SK-N-SH treated with all-trans-retinoic acid at 6 μM for 48 hours (cell line): ENCODE measurements around the gene GPRIN3.

Experiments
- ATAC-seq: fragments of 200-7000 bp; cut with Tn5 transposase; 3 replicates; pipeline ENCODE4 v1.9.1; 2020; ENCODE audit warnings: mild to moderate bottlenecking, moderate library complexity
- ARNTL ChIP-seq: fragments of 450-650 bp; formaldehyde crosslinking; IDR thresholded peaks from 2 replicates; pipeline ENCODE4 v1.5.0; 2020; ENCODE audit warnings: low read depth, mild to moderate bottlenecking, moderate library complexity, borderline replicate concordance
- CREB5 ChIP-seq: fragments of 250-450 bp; sonication (Bioruptor Pico); IDR thresholded peaks from 2 replicates; pipeline ENCODE4 v1.5.1; 2020; ENCODE audit warnings: low read depth, mild to moderate bottlenecking, moderate library complexity
- CSDC2 ChIP-seq: fragments of 250-450 bp; sonication (Bioruptor Pico); IDR thresholded peaks from 2 replicates; pipeline ENCODE4 v1.5.0; 2020; ENCODE audit warnings: mild to moderate bottlenecking, moderate library complexity
- CSRNP3 ChIP-seq: fragments of 250-450 bp; sonication (Bioruptor Pico); IDR thresholded peaks from 2 replicates; pipeline ENCODE4 v1.5.1; 2021; ENCODE audit warnings: mild to moderate bottlenecking, moderate library complexity
- ESRRG ChIP-seq: fragments of 250-450 bp; sonication (Bioruptor Pico); IDR thresholded peaks from 2 replicates; pipeline ENCODE4 v1.6.1; 2021; ENCODE audit warnings: mild to moderate bottlenecking
- GLIS3 ChIP-seq: fragments of 250-450 bp; sonication (Bioruptor Pico); IDR thresholded peaks from 2 replicates; pipeline ENCODE4 v1.5.0; 2020; ENCODE audit warnings: mild to moderate bottlenecking, moderate library complexity
- OSR1 ChIP-seq: fragments of 250-450 bp; sonication (Bioruptor Pico); IDR thresholded peaks from 2 replicates; pipeline ENCODE4 v1.8.0; 2022; ENCODE audit warnings: moderate library complexity, mild to moderate bottlenecking, inconsistent platforms
- PATZ1 ChIP-seq: fragments of 250-450 bp; sonication (Bioruptor Pico); IDR thresholded peaks from 2 replicates; pipeline ENCODE4 v1.8.0; 2020; ENCODE audit warnings: mild to moderate bottlenecking, moderate library complexity, borderline replicate concordance
- POU6F1 ChIP-seq: fragments of 250-450 bp; sonication (Bioruptor Pico); IDR thresholded peaks from 2 replicates; pipeline ENCODE4 v1.8.0; 2021; ENCODE audit warnings: low read depth, mild to moderate bottlenecking, moderate library complexity, borderline replicate concordance
- PPARA ChIP-seq: fragments of 250-450 bp; sonication (Bioruptor Pico); IDR thresholded peaks from 2 replicates; pipeline ENCODE4 v1.5.0; 2020; ENCODE audit warnings: mild to moderate bottlenecking, borderline replicate concordance
- SNAI2 ChIP-seq: fragments of 250-450 bp; sonication (Bioruptor Pico); IDR thresholded peaks from 2 replicates; pipeline ENCODE4 v1.5.0; 2020; ENCODE audit warnings: mild to moderate bottlenecking, moderate library complexity
- TCF4 ChIP-seq: fragments of 250-450 bp; sonication (Bioruptor Pico); IDR thresholded peaks from 2 replicates; pipeline ENCODE4 v1.8.0; 2021; ENCODE audit warnings: mild to moderate bottlenecking, moderate library complexity, borderline replicate concordance
- TOX ChIP-seq: fragments of 250-450 bp; sonication (Bioruptor Pico); IDR thresholded peaks from 2 replicates; pipeline ENCODE4 v1.8.0; 2021; ENCODE audit warnings: mild to moderate bottlenecking, moderate library complexity, borderline replicate concordance
- TSHZ2 ChIP-seq: fragments of 250-450 bp; sonication (Bioruptor Pico); IDR thresholded peaks from 2 replicates; pipeline ENCODE4 v1.5.0; 2020; ENCODE audit warnings: mild to moderate bottlenecking, moderate library complexity
- ZFP3 ChIP-seq: fragments of 250-450 bp; sonication (Bioruptor Pico); IDR thresholded peaks from 2 replicates; pipeline ENCODE4 v1.5.0; 2020; ENCODE audit warnings: mild to moderate bottlenecking, moderate library complexity
- ZFP30 ChIP-seq: fragments of 450-650 bp; formaldehyde crosslinking; IDR thresholded peaks from 2 replicates; pipeline ENCODE4 v1.5.0; 2022; ENCODE audit warnings: mild to moderate bottlenecking, moderate library complexity
- ZNF565 ChIP-seq: fragments of 450-650 bp; formaldehyde crosslinking; conservative IDR thresholded peaks from 2 replicates; pipeline ENCODE4 v1.5.0; 2020; ENCODE audit warnings: low read depth, mild to moderate bottlenecking, moderate library complexity
- ZNF70 ChIP-seq: fragments of 450-650 bp; formaldehyde crosslinking; IDR thresholded peaks from 2 replicates; pipeline ENCODE4 v1.5.0; 2020; ENCODE audit warnings: mild to moderate bottlenecking, moderate library complexity
- ZNF8 ChIP-seq: fragments of 450-650 bp; formaldehyde crosslinking; IDR thresholded peaks from 2 replicates; pipeline ENCODE4 v1.5.0; 2020; ENCODE audit warnings: mild to moderate bottlenecking, moderate library complexity

GPRIN3 gene

GRCh38 chr4:89319756-89320155, 12.2 kb upstream of the GPRIN3 start:
- ATAC-seq = no peak
- TF ChIP-seq ZNF70 (CRISPR knock-in tag) (no peak), SNAI2 (no peak), ESRRG (CRISPR knock-in tag) (no peak), ZFP3 (no peak), GLIS3 (CRISPR knock-in tag) (no peak), TCF4 (CRISPR knock-in tag) (no peak), PATZ1 (CRISPR knock-in tag) (no peak), OSR1 (CRISPR knock-in tag) (no peak), CSRNP3 (CRISPR knock-in tag) (no peak), TSHZ2 (CRISPR knock-in tag) (no peak), CREB5 (CRISPR knock-in tag) (no peak), ARNTL (CRISPR knock-in tag) (no peak), TOX (CRISPR knock-in tag) (no peak)

GRCh38 chr4:89316931-89317366, 9.3 kb upstream of the GPRIN3 start:
- no peak for TF ChIP-seq ARNTL (CRISPR knock-in tag)
- TF ChIP-seq TOX (CRISPR knock-in tag) = no peak
- TF ChIP-seq CSDC2 (CRISPR knock-in tag) = no peak
- TF ChIP-seq TSHZ2 (CRISPR knock-in tag) = no peak
- TF ChIP-seq ZNF565 (CRISPR knock-in tag) = no peak
- no peak for TF ChIP-seq TCF4 (CRISPR knock-in tag)
- TF ChIP-seq ESRRG (CRISPR knock-in tag) = no peak
- no peak for TF ChIP-seq ZNF70 (CRISPR knock-in tag)
- no peak for TF ChIP-seq CSRNP3 (CRISPR knock-in tag)
- TF ChIP-seq ZFP30 (CRISPR knock-in tag) = no peak
- no peak for TF ChIP-seq PPARA (CRISPR knock-in tag)
- no peak for TF ChIP-seq OSR1 (CRISPR knock-in tag)
- TF ChIP-seq GLIS3 (CRISPR knock-in tag) = no peak
- no peak for TF ChIP-seq ZNF8
- no peak for TF ChIP-seq PATZ1 (CRISPR knock-in tag)
- no peak for TF ChIP-seq ZFP3
- no peak for TF ChIP-seq POU6F1 (CRISPR knock-in tag)
- ATAC-seq = no peak
